ENCODE results near the gene TMEM126B.
"Not testable (repeated sequence)": the region's sequence is repeated elsewhere in the genome, so short reads cannot be mapped to it uniquely, and the experiment has no call there.

TMEM126B gene

DNA sequence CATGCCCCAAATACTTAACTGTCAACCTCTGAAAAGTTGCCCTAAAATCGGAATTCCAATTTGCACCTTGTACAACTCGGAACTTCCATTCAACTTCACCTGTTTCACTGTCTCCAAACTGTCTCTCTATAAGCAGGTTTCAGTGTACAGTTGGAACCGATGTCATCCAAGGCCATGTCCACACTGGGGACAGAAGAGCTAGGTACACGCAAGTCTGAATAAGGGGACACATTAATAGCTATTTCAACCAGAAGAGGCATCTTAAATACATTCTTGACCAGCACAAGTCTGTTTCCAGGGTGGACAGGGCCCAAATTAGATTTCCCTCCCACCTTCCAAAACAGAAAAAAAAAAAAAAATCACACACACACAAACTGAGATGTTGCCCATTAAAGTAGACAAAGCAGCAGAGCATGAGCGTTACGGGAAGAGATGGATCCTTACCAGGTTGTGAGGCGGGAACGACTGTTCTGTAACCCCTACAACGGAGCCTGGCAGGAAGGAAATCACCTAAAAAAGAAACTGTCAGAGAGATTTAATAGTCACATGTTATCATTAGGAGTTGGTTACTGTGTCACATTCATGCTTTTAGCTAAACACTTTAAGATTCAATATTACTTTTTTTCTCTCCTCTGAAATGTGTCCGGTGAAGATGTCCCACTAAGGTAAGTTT, 34.8 kb downstream of the TMEM126B start:
- TF ChIP-seq, protein P1, sequence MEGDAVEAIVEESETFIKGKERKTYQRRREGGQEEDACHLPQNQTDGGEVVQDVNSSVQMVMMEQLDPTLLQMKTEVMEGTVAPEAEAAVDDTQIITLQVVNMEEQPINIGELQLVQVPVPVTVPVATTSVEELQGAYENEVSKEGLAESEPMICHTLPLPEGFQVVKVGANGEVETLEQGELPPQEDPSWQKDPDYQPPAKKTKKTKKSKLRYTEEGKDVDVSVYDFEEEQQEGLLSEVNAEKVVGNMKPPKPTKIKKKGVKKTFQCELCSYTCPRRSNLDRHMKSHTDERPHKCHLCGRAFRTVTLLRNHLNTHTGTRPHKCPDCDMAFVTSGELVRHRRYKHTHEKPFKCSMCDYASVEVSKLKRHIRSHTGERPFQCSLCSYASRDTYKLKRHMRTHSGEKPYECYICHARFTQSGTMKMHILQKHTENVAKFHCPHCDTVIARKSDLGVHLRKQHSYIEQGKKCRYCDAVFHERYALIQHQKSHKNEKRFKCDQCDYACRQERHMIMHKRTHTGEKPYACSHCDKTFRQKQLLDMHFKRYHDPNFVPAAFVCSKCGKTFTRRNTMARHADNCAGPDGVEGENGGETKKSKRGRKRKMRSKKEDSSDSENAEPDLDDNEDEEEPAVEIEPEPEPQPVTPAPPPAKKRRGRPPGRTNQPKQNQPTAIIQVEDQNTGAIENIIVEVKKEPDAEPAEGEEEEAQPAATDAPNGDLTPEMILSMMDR (IDR thresholded peaks at IDR 0.05; ENCODE audit: low read depth, low read length, missing control alignments) = no peak
- peak overlapping the region; percentile 75 for H3K4me3 ChIP-seq (replicated peaks; ENCODE audit: low read depth, low read length)
- no peak for DNase-seq (ENCODE audit: extremely low read depth, low read depth)

DNA sequence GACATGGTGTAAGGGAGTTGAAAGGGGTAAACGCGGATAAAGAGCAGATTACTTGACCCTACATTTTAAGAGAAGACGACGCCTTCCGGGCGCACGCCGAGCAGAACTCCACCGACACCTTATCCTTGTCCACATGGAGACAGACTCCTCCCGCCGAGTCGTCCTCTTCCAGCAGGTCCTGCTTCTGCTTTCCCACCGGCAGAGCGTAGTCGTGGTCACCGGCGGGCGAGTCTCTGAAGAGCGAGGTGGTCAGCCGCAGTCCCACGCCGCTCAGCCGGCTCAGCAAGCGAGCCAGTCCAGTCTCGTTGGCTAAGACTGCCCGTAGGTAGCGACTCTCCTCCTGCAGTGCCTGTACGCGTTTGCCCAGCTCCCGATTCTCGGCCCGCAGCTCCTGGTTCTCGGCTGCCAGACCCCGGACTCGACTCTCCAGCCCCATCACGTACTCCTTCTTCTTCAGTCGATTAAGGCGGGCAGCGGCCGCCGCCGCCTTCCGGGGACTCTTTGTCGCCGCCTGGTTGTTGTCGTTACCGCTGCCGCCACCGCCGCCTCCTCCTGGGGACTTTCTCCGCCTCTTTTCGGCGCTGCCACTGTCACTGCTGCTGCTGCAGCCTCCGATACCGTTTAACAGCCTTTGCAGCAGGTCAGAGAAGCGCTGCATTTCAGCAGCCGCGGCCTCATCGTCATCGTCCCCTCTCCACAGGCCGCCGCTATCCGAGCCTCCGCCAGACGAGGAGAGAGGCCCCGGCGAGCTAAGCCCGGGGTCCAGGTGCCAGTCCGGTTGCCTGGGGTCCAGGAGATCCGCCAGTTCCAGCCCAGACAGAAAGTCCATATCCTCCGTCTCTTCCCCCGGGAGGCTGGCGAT, 35.6 kb downstream of the TMEM126B start:
- TF ChIP-seq, protein P1 (IDR thresholded peaks at IDR 0.05; ENCODE audit: low read depth, low read length, missing control alignments) = peak; percentile 34
- H3K4me3 ChIP-seq (replicated peaks; ENCODE audit: low read depth, low read length) = peak overlapping the region; percentile 75
- no peak for DNase-seq (ENCODE audit: extremely low read depth, low read depth)

DNA sequence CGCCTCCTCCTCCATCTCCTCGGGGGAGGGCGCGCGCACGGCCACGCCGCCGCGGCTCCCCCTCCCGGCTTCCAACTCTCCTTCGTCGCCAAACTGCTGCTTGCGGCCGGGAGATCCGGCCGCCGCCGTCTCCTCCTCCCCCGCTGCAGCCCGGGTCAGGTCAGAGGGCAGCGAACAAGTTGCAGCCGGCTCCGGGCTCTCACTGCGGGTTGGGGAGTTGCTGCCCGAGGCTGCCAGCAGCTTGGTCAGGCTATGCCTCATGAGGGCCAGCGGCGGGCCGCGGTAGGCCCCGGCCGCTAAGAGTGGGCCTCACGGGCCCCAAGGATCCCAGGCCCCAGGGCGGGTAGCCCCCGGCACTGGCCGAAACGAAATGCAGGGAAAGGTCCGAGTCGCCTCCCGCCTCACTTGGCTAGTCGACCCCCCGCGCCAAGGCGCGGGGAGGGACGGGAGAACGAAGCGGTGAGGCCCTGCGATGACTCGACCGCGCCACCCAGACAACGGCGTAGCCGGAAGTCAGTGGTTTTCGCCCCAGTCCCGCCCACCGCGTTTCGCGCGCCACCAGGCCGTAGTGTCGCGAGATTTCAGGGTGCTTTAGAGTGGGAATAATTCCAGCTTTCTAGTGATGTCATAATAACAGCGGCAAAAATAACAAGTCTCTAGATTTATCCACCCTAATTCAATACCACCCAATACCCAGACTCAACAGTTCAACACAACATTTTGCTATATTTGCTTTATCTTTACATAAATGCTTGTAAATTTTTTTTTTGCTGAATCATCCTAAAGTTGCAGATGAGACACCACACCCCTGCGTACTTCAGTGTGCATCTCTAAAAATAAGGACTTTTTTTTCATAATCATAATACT, 36.5 kb downstream of the TMEM126B start, which contains the start of gene CREBZF:
Gene CREBZF (minus strand): TSS at position 515 of the 867 bp plus-strand sequence. CDS start 254 bp downstream, at position 261.
- TF ChIP-seq, protein P1 (IDR thresholded peaks at IDR 0.05; ENCODE audit: low read depth, low read length, missing control alignments) = no peak
- peak within 1 kb of the TSS; percentile 75 for H3K4me3 ChIP-seq (replicated peaks; ENCODE audit: low read depth, low read length)
- peak; percentile 79 for DNase-seq (ENCODE audit: extremely low read depth, low read depth)

DNA sequence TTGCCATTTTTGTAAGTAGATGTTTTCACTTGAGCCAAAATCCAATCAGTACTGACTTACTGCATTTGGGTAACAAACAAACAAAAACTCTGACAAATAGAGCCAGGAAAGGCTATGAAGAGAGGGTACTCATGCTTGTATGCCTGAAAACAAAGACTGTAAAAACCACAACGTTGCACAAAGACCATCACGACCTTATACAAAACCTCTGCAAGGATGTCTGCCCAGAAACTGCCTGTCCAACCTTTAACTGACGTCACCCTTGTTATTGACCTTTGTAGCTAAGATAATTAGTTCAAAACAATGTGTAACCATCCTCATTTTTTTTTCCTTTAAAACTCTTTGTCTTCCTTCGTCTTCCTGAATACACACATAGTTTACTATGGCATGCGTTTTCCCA, 37.3 kb downstream of the TMEM126B start:
- DNase-seq (ENCODE audit: extremely low read depth, low read depth) = no peak
- TF ChIP-seq, protein P1 (IDR thresholded peaks at IDR 0.05; ENCODE audit: low read depth, low read length, missing control alignments) = no peak

DNA sequence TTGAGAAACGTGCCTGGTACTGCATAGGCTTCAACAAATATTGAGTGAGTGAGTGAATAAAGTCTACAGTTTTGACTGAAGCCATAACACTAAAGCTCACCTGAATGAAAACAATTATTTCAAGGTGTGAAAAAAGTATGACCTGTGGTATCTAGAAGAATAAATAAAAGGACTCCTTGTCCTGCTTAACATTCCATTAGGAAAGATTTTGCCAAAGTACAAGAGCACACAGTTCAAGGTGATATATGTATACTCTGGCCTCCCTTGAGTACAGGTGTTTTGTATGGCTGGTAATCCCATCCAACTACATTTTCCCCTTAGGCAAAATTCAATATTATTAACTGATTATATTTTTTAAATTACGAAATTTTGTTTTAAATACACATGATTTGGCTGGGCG, 38.3 kb downstream of the TMEM126B start:
- TF ChIP-seq, protein P1 (IDR thresholded peaks at IDR 0.05; ENCODE audit: low read depth, low read length, missing control alignments) = no peak
- no peak for DNase-seq (ENCODE audit: extremely low read depth, low read depth)
- H3K4me3 ChIP-seq (replicated peaks; ENCODE audit: low read depth, low read length) = no peak overlapping the region

More for the DNA sequence above, 37.3 kb downstream of the TMEM126B start:
- H3K4me3 ChIP-seq (replicated peaks; ENCODE audit: low read depth, low read length) = no peak overlapping the region

DNA sequence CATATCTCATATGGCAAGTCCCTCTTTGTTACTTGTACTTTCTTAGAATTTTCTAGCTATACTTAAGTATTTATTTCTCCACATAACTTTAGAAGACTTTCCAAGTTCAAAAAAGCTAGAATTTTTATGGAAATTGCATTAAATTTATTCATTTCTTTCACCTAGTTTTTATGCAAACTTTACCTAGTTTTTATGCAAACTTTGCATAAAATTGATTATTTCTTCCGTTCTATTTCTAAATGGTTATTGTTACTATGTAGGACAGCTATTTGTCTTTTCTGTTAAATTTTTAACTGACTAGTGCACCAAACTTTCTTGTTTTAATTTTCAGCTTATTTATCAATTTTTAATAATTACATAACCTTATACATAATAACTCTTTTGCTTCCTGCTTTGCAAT, 39.8 kb downstream of the TMEM126B start:
- TF ChIP-seq, protein P1 (IDR thresholded peaks at IDR 0.05; ENCODE audit: low read depth, low read length, missing control alignments) = no peak
- H3K4me3 ChIP-seq (replicated peaks; ENCODE audit: low read depth, low read length) = no peak overlapping the region
- DNase-seq (ENCODE audit: extremely low read depth, low read depth) = no peak

DNA sequence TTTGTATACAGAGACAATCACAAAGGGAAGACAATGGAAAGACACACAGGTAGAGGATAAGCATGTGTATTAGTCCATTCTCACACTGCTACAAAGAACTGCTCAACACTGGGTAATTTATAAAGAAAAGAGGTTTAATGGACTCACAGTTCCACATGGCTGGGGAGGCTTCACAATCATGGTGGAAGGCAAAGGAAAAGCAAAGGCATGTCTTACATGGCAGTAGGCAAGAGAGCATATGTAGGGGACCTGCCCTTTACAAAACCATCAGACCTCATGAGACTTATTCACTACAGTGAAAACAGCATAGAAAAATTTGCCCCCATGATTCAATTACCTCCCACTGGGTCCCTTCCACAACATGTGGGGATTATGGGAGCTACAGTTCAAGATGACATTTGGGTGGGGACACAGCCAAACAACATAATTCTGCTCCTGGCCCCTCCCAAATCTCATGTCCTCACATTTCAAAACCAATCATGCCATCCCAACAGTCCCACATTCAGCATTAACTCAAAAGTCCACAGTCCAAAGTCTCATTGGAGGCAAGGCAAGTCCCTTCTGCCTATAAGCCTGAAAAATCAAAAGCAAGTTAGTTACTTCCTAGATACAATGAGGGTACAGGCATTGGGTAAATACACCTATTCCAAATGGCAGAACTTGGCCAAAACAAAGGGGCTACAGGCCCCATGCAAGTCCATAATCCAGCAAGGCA, 42.7 kb downstream of the TMEM126B start:
- H3K4me3 ChIP-seq (replicated peaks; ENCODE audit: low read depth, low read length); DNase-seq (ENCODE audit: extremely low read depth, low read depth): not testable (repeated sequence)

All from HFF-Myc (cell line).